Measurements from ENCODE around the gene ZDBF2.
"Not testable (repeated sequence)": the region's sequence is repeated elsewhere in the genome, so short reads cannot be mapped to it uniquely, and the experiment has no call there.

ZDBF2 gene

GRCh38 chr2:206274434-206275311 is at the start of gene ZDBF2:
ZDBF2 (plus strand) TSS chr2:206274663; CDS start chr2:206281850, 7,187 bp downstream.
- DNase-seq, result peak; percentile 47

GRCh38 chr2:206225435-206226232 is 48.8 kb upstream of the ZDBF2 start:
- DNase-seq, result no peak

GRCh38 chr2:206228636-206229035 is 45.8 kb upstream of the ZDBF2 start:
- not testable (repeated sequence) for DNase-seq

GRCh38 chr2:206229642-206230041 is 44.8 kb upstream of the ZDBF2 start:
- DNase-seq, result no peak

GRCh38 chr2:206230060-206230762 is 44.3 kb upstream of the ZDBF2 start:
- no peak for DNase-seq

- DNase-seq, result no peak
Observed at GRCh38 chr2:206231669-206232286, 42.7 kb upstream of the ZDBF2 start.

- no peak for DNase-seq
Observed at GRCh38 chr2:206232287-206233035, 42.0 kb upstream of the ZDBF2 start.

- no peak for DNase-seq
Observed at GRCh38 chr2:206239157-206239556, 35.3 kb upstream of the ZDBF2 start.

GRCh38 chr2:206240327-206240726 is 34.1 kb upstream of the ZDBF2 start:
- no peak for DNase-seq

- no peak for DNase-seq
Observed at GRCh38 chr2:206241736-206242135, 32.7 kb upstream of the ZDBF2 start.

GRCh38 chr2:206245265-206245672 is 29.2 kb upstream of the ZDBF2 start:
- DNase-seq, result no peak

- no peak for DNase-seq
Observed at GRCh38 chr2:206250041-206250897, 24.2 kb upstream of the ZDBF2 start.

- DNase-seq, result no peak
Observed at GRCh38 chr2:206253125-206253776, 21.2 kb upstream of the ZDBF2 start.

- DNase-seq, result no peak
Observed at GRCh38 chr2:206253777-206254166, 20.7 kb upstream of the ZDBF2 start.

GRCh38 chr2:206255003-206255402 is 19.5 kb upstream of the ZDBF2 start:
- no peak for DNase-seq

GRCh38 chr2:206256706-206257205 is 17.7 kb upstream of the ZDBF2 start:
- no peak for DNase-seq

GRCh38 chr2:206257350-206257749 is 17.1 kb upstream of the ZDBF2 start:
- no peak for DNase-seq

GRCh38 chr2:206257861-206258260 is 16.6 kb upstream of the ZDBF2 start:
- DNase-seq, result no peak

- DNase-seq, result not testable (repeated sequence)
Observed at GRCh38 chr2:206258615-206259014, 15.8 kb upstream of the ZDBF2 start.
